ENCODE results near the gene MED13L.

- TF ChIP-seq CTCF (IDR thresholded peaks at IDR 0.05) (no peak), EP300 (IDR thresholded peaks at IDR 0.05) (no peak), POLR2A (IDR thresholded peaks at IDR 0.05) (no peak)
Observed at GRCh38 chr12:116201908-116202307, 75.6 kb downstream of the MED13L start.
